SK-N-SH (cell line): Measurements from ENCODE around the gene RNF223. TPM values are rescaled to one million over a fixed set of nuclear protein-coding genes. Genes with fewer than 3 reads are reported as not detected.

Experiments
- CTCF ChIA-PET: fragments of 300-600, 350-600 bp; formaldehyde crosslinking; extraction: SDS; loops from one replicate; lab custom pipeline; 2021; lab: Yijun Ruan, JAX
- POLR2A ChIA-PET: fragments of 350-600 bp; sonication (Branson Sonifier 250); formaldehyde crosslinking; extraction: SDS; loops from one replicate; lab custom pipeline; 2020; ENCODE audit warnings: antibody characterized with exemption, inconsistent platforms; lab: Yijun Ruan, JAX
- DNase-seq: peaks from one replicate; pipeline ENCODE4 v3.0.0; 2012
- H2AFZ ChIP-seq: fragments of 200-600 bp; sonication (generic); 2 replicates; pipeline ENCODE4 v1.8.1; 2016; ENCODE audit warnings: antibody characterized with exemption, mild to moderate bottlenecking, low read depth
- H3F3A ChIP-seq: fragments of 200-600 bp; sonication (generic); replicated peaks from 2 replicates; pipeline ENCODE3; 2016; ENCODE audit warnings: antibody characterized with exemption, mild to moderate bottlenecking; ENCODE audit not compliant: insufficient read depth
- H3K27ac ChIP-seq, 2 experiments: fragments of 200-500 bp in 1 of 2; fragments of 200-600 bp in 1 of 2; sonication (Bioruptor generic) in 1 of 2; sonication (generic), shearing (Covaris generic) in 1 of 2; 2 replicates each; pipeline versions ENCODE4 v1.5.1 to v1.6.1; 2014 to 2016; ENCODE audit warnings: low read depth in 2 of 2, inconsistent platforms in 1 of 2, low read length in 1 of 2, mild to moderate bottlenecking in 1 of 2, mixed read lengths in 1 of 2
- H3K27me3 ChIP-seq: fragments of 200-600 bp; sonication (generic), shearing (Covaris generic); 2 replicates; pipeline ENCODE4 v1.6.1; 2016; ENCODE audit warnings: mixed run types; ENCODE audit not compliant: insufficient read depth
- H3K36me3 ChIP-seq, 2 experiments: fragments of 200-500 bp in 1 of 2; fragments of 200-600 bp in 1 of 2; sonication (Bioruptor generic) in 1 of 2; sonication (generic) in 1 of 2; replicated peaks in 1 of 2; 2 replicates each; pipeline versions ENCODE3 to v1.5.1; 2014 to 2016; ENCODE audit warnings: low read length in 1 of 2, mild to moderate bottlenecking in 1 of 2; ENCODE audit not compliant: insufficient read depth in 2 of 2, control insufficient read depth in 1 of 2
- H3K4me1 ChIP-seq, 2 experiments: fragments of 200-500 bp in 1 of 2; fragments of 200-600 bp in 1 of 2; sonication (Bioruptor generic) in 1 of 2; sonication (generic), shearing (Covaris generic) in 1 of 2; 2 replicates each; pipeline versions ENCODE4 v1.5.1 to v1.6.1; 2014 to 2016; ENCODE audit warnings: low read depth in 1 of 2, low read length in 1 of 2, mixed run types in 1 of 2; ENCODE audit not compliant: insufficient read depth in 2 of 2, control insufficient read depth in 1 of 2
- H3K4me2 ChIP-seq: fragments of 200-600 bp; sonication (generic), shearing (Covaris generic); 2 replicates; pipeline ENCODE4 v1.6.1; 2017; ENCODE audit warnings: mixed run types
- H3K4me3 ChIP-seq, 2 experiments: fragments of 200-500 bp in 1 of 2; fragments of 200-600 bp in 1 of 2; sonication (Bioruptor generic) in 1 of 2; sonication (generic), shearing (Covaris generic) in 1 of 2; 2 replicates each; pipeline versions ENCODE4 v1.5.1 to v1.8.1; 2014 to 2016; ENCODE audit warnings: low read depth in 2 of 2, inconsistent platforms in 1 of 2, low read length in 1 of 2, mild to moderate bottlenecking in 1 of 2, mixed read lengths in 1 of 2, moderate library complexity in 1 of 2
- H3K79me2 ChIP-seq: fragments of 200-600 bp; sonication (generic); 2 replicates; pipeline ENCODE4 v1.8.1; 2017; ENCODE audit warnings: mild to moderate bottlenecking; ENCODE audit not compliant: insufficient read depth
- H3K9ac ChIP-seq: fragments of 200-600 bp; sonication (generic); 2 replicates; pipeline ENCODE4 v1.6.1; 2017; ENCODE audit warnings: mixed run types
- H3K9me2 ChIP-seq: fragments of 200-600 bp; sonication (generic); 2 replicates; pipeline ENCODE4 v1.6.1; 2017; ENCODE audit warnings: mixed run types
- H3K9me3 ChIP-seq: fragments of 200-600 bp; sonication (generic); 2 replicates; pipeline ENCODE4 v1.6.1; 2017; ENCODE audit warnings: mixed run types, mild to moderate bottlenecking, moderate library complexity
- H4K20me1 ChIP-seq: fragments of 200-600 bp; sonication (generic); 2 replicates; pipeline ENCODE4 v1.6.1; 2017; ENCODE audit warnings: mild to moderate bottlenecking, mixed run types; ENCODE audit not compliant: insufficient read depth
- FOSL2 ChIP-seq: IDR thresholded peaks from 2 replicates; pipeline ENCODE4 v1.4.0; 2012; ENCODE audit warnings: low read depth, mild to moderate bottlenecking, moderate library complexity, borderline replicate concordance
- FOXJ3 ChIP-seq: sonication (generic); formaldehyde crosslinking; IDR thresholded peaks from 2 replicates; pipeline ENCODE4 v1.5.1; 2020; ENCODE audit warnings: mild to moderate bottlenecking, missing genetic modification reagents
- FOXM1 ChIP-seq: IDR thresholded peaks from 2 replicates; pipeline ENCODE4 v1.4.0; 2012; ENCODE audit warnings: low read depth, mild to moderate bottlenecking
- MXI1 ChIP-seq: IDR thresholded peaks from 2 replicates; pipeline ENCODE4 v1.6.1; 2012; ENCODE audit warnings: mild to moderate bottlenecking, low read depth, low read length, improper control_type of control experiment
- NRF1 ChIP-seq: IDR thresholded peaks from 2 replicates; pipeline ENCODE4 v1.6.1; 2012; ENCODE audit warnings: low read depth, mild to moderate bottlenecking, low read length
- PBX3 ChIP-seq: IDR thresholded peaks from 2 replicates; pipeline ENCODE4; 2012
- RXRA ChIP-seq: IDR thresholded peaks from 2 replicates; pipeline ENCODE4 v1.4.0; 2012; ENCODE audit warnings: low read depth, mild to moderate bottlenecking, borderline replicate concordance
- TEAD4 ChIP-seq: IDR thresholded peaks from 2 replicates; pipeline ENCODE4 v1.4.0; 2012; ENCODE audit warnings: mild to moderate bottlenecking, borderline replicate concordance; ENCODE audit not compliant: insufficient read depth
- WGBS: methylation state at CpG from one replicate; pipeline ENCODE4 v1.1.6; 2017; ENCODE audit warnings: low lambda C conversion rate; 5-methylcytosine and 5-hydroxymethylcytosine counted together
- polyA plus RNA-seq, 3 experiments: library from polyadenylated mRNA; depleted of rRNA; stranded (reverse); fragments of >200 nt; gene quantifications; 2 replicates each; pipeline ENCODE4 v1.2.3, GENCODE V29; 2012
- TF ChIP-seq, protein P1 (sequence below): IDR thresholded peaks from 2 replicates; pipeline ENCODE4 v1.4.0; 2012; ENCODE audit warnings: low read depth, borderline replicate concordance
- TF ChIP-seq, protein P2 (sequence below): IDR thresholded peaks from 2 replicates; pipeline ENCODE4 v1.4.0; 2012; ENCODE audit warnings: low read depth, borderline replicate concordance

RNF223 gene
- polyA plus RNA-seq, 1 of the 3 experiments (the other 2 are of a cell fraction), result not detected

DNA sequence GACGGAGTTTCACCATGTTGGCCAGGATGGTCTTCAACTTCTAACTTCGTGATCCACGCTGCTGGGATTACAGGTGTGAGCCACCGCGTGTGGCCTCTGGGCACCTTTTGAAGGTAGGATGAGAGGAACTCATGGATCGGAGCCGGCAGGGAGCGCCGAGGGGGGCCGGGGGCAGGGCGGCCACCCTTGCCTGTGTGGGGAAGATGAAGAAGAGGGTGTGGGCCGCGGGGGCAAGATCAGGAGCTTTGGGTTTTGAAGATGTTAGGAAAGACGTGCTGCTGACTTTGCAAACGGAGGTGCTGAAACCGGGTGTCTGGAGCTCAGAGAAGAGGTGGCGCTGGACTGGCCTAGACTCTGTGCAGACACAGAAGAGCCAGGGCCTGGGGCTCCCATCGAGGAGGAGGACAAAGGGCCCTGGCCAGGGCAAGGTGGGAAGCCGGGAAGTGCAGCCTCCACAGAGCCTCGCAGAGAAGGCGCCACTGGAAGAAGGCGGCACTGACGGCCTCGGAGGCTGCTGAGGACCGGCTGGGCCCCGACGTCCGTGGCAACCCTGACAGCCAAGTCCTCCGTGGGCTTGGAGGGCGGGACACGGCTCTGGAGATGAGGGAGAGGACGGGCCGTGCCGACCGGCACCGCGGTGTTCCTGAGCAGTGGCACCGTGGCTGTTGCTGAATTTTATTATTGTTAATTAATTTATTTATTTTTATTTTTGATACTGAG, 13.7 kb downstream of the RNF223 start:
- Histone ChIP-seq H4K20me1 (peaks cover 6% of the 10 kb centered on the region; the same call in 1 of the 2 replicates), H3K4me2 (no peak overlapping the region), H3K9ac (no peak overlapping the region), H3K27ac (no peak overlapping the region), H3K27me3 (peaks cover 20% of the 10 kb centered on the region; the same call in 1 of the 2 replicates), H3K4me3 (no peak overlapping the region), H3K4me1 (peaks cover 0 to 6% of the 10 kb centered on the region in 2 experiments; a peak in 1 of 4 replicates), H3K36me3 (no peaks in the 10 kb centered on the region), H3K79me2 (no peaks in the 10 kb centered on the region), H3K9me2 (no peaks in the 10 kb centered on the region), H3K9me3 (no peaks in the 10 kb centered on the region), H2AFZ (no peak overlapping the region), H3F3A (peaks cover 5% of the 10 kb centered on the region)
- TF ChIP-seq FOXJ3 (CRISPR knock-in tag), result no peak
- TF ChIP-seq RXRA, result no peak
- no peak for TF ChIP-seq NRF1
- TF ChIP-seq, protein P1, sequence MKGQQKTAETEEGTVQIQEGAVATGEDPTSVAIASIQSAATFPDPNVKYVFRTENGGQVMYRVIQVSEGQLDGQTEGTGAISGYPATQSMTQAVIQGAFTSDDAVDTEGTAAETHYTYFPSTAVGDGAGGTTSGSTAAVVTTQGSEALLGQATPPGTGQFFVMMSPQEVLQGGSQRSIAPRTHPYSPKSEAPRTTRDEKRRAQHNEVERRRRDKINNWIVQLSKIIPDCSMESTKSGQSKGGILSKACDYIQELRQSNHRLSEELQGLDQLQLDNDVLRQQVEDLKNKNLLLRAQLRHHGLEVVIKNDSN, result no peak
- TF ChIP-seq PBX3, result no peak
- TF ChIP-seq, protein P2, sequence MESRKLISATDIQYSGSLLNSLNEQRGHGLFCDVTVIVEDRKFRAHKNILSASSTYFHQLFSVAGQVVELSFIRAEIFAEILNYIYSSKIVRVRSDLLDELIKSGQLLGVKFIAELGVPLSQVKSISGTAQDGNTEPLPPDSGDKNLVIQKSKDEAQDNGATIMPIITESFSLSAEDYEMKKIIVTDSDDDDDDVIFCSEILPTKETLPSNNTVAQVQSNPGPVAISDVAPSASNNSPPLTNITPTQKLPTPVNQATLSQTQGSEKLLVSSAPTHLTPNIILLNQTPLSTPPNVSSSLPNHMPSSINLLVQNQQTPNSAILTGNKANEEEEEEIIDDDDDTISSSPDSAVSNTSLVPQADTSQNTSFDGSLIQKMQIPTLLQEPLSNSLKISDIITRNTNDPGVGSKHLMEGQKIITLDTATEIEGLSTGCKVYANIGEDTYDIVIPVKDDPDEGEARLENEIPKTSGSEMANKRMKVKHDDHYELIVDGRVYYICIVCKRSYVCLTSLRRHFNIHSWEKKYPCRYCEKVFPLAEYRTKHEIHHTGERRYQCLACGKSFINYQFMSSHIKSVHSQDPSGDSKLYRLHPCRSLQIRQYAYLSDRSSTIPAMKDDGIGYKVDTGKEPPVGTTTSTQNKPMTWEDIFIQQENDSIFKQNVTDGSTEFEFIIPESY, result no peak
- no peak for TF ChIP-seq TEAD4
- TF ChIP-seq FOXM1, result no peak
- TF ChIP-seq MXI1, result no peak
- no peak for TF ChIP-seq FOSL2
- WGBS, result 38% methylated on average over 31 of the region's 38 CpGs
- CTCF ChIA-PET, result interaction anchor here (0.7 to 15.4 kb wide), 11 partner anchors 8 to 232 kb away, joined by 3 to 216 read pairs (median 7); partner anchors contain the start of genes AGRN and PERM1
- DNase-seq, result no peak
- POLR2A ChIA-PET, result no interaction called here
